ENCODE measurements around the gene ABCA9.
"Not testable (repeated sequence)": the region's sequence is repeated elsewhere in the genome, so short reads cannot be mapped to it uniquely, and the experiment has no call there.

Gene ABCA9

DNA sequence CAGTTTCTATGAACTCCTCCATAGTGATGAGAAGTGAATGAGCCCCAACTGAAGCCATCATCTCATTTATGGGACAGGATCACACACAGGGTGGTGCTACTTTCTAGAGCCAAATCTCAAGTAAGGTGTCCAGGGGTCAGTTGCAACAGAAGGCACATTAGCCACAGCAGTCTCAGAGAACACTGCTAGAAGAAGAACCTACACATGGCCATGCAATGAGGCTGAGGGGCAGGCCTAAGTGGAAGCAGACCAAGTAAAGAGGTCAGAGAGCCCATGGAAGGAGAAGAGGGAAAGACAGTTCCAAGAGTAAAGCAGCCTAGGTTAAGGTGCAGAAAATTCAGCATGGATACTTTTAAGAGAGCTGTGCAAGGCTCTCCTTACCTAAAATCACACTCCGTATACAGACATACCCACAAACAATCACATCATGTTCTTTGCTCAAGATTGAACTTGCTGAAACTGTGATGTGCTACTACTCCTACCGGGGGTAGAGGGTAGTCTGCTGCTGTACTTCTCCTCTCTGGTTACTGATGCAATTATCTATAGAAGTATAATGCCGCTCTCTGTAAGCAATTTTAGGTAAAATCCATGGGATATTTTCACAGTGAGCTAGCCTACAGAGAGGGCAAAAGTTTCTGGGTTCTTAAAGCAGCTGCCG lies 107.3 kb downstream of the ABCA9 start:
- Histone ChIP-seq H3K4me3 (ENCODE audit: low read depth, low read length) (no peak overlapping the region), H3K9me3 (no peaks in the 10 kb centered on the region), H3K4me1 (no peaks in the 10 kb centered on the region), H3K36me3 (no peaks in the 10 kb centered on the region), H3K27me3 (no peaks in the 10 kb centered on the region)
- DNase-seq = no peak
- TF ChIP-seq, protein P1, sequence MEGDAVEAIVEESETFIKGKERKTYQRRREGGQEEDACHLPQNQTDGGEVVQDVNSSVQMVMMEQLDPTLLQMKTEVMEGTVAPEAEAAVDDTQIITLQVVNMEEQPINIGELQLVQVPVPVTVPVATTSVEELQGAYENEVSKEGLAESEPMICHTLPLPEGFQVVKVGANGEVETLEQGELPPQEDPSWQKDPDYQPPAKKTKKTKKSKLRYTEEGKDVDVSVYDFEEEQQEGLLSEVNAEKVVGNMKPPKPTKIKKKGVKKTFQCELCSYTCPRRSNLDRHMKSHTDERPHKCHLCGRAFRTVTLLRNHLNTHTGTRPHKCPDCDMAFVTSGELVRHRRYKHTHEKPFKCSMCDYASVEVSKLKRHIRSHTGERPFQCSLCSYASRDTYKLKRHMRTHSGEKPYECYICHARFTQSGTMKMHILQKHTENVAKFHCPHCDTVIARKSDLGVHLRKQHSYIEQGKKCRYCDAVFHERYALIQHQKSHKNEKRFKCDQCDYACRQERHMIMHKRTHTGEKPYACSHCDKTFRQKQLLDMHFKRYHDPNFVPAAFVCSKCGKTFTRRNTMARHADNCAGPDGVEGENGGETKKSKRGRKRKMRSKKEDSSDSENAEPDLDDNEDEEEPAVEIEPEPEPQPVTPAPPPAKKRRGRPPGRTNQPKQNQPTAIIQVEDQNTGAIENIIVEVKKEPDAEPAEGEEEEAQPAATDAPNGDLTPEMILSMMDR (IDR thresholded peaks at IDR 0.05; ENCODE audit: low read depth, low read length) = no peak

DNA sequence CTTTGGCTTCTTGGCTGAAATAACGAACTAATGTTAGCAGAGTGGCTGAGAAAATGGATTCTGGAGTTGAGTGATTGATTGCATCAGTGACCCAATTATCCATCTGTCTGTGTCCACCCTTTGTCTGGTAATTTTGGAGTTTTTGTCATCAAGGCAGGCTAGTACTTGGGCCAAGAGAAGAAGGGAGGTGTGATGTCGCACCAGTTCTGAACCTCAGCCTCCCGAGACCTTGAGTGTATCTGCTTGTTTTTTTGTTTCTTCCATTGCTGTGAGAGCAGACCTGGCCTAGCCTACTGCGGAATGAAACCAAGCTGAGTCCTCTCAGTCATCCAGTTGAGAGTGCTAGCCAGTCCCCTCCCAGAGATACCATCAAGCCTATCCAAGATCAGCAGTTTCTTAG lies 110.0 kb downstream of the ABCA9 start:
- Histone ChIP-seq H3K9me3 (no peaks in the 10 kb centered on the region), H3K36me3 (no peaks in the 10 kb centered on the region), H3K4me3 (ENCODE audit: low read depth, low read length) (no peak overlapping the region), H3K4me1 (no peaks in the 10 kb centered on the region), H3K27me3 (no peaks in the 10 kb centered on the region)
- no peak for DNase-seq
- TF ChIP-seq, protein P1 (IDR thresholded peaks at IDR 0.05; ENCODE audit: low read depth, low read length) = no peak

DNA sequence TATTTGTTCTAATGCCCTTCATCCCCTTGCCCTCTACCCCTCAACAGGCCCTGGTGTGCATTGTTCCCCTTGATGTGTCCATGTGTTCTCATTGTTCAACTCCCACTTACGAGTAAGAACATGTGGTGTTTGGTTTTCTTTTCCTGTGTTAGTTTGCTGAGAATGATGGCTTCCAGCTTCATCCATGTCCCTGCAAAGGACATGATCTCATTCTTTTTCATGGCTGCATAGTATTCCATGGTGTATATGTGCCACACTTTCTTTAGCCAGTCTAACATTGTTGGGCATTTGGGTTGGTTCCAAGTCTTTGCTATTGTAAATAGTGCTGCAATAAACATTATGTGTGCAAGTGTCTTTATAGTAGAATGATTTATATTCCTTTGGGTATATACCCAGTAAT lies 112.9 kb downstream of the ABCA9 start:
- not testable (repeated sequence) for H3K27me3 ChIP-seq; DNase-seq; H3K9me3 ChIP-seq; H3K36me3 ChIP-seq; H3K4me1 ChIP-seq; H3K4me3 ChIP-seq (ENCODE audit: low read depth, low read length)

DNA sequence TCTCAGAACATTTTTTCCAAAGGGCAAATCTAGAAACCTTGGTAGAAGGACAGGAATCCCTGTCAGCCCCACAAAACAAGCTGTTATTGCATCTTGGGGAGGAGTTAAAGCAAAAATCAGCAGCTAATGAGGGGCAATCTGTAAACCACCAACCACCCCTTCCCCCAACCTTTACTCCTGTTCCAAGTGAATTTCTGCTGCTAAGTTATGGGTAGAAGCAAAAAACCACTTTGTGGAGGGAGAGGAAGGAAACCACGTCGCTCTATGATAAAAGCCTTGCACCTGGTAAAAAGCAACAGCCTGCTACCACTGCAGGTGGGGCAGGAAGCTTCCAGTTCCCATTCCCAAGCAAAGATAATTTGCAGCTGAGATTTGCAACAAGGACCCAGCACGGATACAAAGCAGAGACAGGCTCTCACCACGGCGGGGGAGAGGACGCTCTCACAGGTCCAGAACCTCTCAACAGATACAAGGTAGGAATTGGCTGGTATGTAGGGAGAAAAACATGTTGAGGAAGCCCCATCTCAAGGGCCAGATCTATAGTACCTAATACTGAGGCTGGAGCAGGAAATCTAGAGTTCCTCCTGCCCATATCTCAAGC lies 116.2 kb downstream of the ABCA9 start:
- H3K36me3 ChIP-seq = no peaks in the 10 kb centered on the region
- H3K27me3 ChIP-seq = no peaks in the 10 kb centered on the region
- no peaks in the 10 kb centered on the region for H3K4me1 ChIP-seq
- H3K4me3 ChIP-seq (ENCODE audit: low read depth, low read length) = no peak overlapping the region
- no peaks in the 10 kb centered on the region; the same call in 1 of the 2 replicates for H3K9me3 ChIP-seq
- no peak for DNase-seq
- TF ChIP-seq, protein P1 (IDR thresholded peaks at IDR 0.05; ENCODE audit: low read depth, low read length) = no peak

DNA sequence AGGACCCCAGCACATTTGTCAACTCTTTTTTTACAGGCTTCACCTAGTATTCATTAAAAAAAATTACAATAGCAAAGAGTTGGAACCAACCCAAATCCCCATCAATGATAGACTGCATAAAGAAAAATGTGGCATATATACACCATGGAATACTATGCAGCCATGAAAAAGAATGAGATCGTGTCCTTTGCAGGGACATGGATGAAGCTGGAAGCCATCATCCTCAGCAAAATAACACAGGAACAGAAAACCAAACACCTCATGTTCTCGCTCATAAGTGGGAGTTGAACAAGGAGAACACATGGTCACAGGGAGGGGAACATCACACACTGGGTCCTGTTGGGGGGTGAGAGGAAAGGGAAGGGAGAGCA lies 116.9 kb downstream of the ABCA9 start:
- not testable (repeated sequence) for H3K4me3 ChIP-seq (ENCODE audit: low read depth, low read length); H3K4me1 ChIP-seq; H3K9me3 ChIP-seq; DNase-seq; H3K36me3 ChIP-seq; H3K27me3 ChIP-seq

DNA sequence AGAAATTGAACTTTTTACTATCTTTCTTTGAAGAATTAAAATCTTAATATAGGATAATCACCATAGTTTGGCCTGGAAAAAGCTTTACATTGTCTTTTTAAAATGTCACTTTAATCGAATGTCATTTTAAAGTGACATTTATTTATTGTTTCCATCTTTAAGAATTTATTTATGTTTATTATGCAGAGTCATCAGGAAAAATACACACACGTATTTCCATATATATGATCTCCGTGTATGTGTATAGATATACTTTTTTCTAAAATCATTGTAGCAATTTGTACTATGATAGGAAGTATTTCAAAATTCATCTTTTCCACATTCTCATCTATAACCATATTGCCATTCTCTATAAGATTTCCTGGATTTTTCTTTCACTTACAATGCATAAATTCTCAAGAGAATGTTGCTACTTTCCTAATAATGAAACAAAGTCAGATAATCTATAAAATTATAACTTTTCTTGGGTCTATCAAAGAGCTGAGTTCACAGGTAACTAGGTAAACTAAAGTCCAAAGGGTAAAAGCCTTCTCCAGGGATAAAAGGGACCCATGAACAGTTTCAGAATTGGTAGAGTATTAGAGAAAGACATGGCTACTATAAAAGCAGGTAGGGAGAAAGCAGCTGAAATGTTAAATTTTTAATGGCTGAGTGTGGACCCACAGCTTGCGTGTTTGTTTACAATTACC lies 117.5 kb downstream of the ABCA9 start:
- H3K4me1 ChIP-seq = no peaks in the 10 kb centered on the region
- no peak for DNase-seq
- peaks cover 5% of the 10 kb centered on the region; the same call in 1 of the 2 replicates for H3K27me3 ChIP-seq
- TF ChIP-seq, protein P1 (IDR thresholded peaks at IDR 0.05; ENCODE audit: low read depth, low read length) = no peak
- no peaks in the 10 kb centered on the region; the same call in 1 of the 2 replicates for H3K9me3 ChIP-seq
- H3K36me3 ChIP-seq = no peaks in the 10 kb centered on the region
- no peak overlapping the region for H3K4me3 ChIP-seq (ENCODE audit: low read depth, low read length)

DNA sequence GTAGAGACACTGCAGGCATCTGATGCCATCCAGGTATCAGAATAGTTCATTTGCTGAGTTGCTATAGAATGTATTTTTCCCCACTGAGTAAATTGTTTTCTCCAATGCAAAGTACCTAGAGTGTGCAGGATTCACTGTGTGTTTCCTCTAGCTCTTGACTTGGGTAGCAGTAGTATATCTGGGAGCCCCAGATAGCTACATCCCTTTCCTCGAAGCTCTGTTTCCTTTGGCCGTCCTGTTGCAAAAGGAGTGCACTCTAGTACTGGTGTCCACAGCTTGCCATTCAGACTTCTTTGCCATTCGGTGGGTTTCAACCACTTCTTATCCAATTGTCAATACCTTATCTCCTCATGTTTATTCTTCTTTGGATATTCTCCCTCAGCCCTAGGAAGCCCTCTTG lies 118.3 kb downstream of the ABCA9 start:
- Histone ChIP-seq H3K27me3 (peaks cover 5% of the 10 kb centered on the region; the same call in 1 of the 2 replicates), H3K9me3 (no peaks in the 10 kb centered on the region; the same call in 1 of the 2 replicates), H3K4me3 (ENCODE audit: low read depth, low read length) (no peak overlapping the region), H3K4me1 (no peaks in the 10 kb centered on the region), H3K36me3 (no peaks in the 10 kb centered on the region)
- no peak for DNase-seq
- TF ChIP-seq, protein P1 (IDR thresholded peaks at IDR 0.05; ENCODE audit: low read depth, low read length) = no peak

Measured in BE2C (cell line).